Measurements from ENCODE around the gene TRMT10A.
"Not testable (repeated sequence)": the region's sequence is repeated elsewhere in the genome, so short reads cannot be mapped to it uniquely, and the experiment has no call there.

The TRMT10A gene

GRCh38 chr4:99552872-99553271 lies 11.0 kb downstream of the TRMT10A start:
- DNase-seq (ENCODE audit: low read depth), result no peak

- no peak for DNase-seq (ENCODE audit: low read depth)
Observed at GRCh38 chr4:99540277-99540939, 23.4 kb downstream of the TRMT10A start.

- no peak for DNase-seq (ENCODE audit: low read depth)
Observed at GRCh38 chr4:99537674-99538073, 26.2 kb downstream of the TRMT10A start.

GRCh38 chr4:99536848-99537247 lies 27.0 kb downstream of the TRMT10A start:
- no peak for DNase-seq (ENCODE audit: low read depth)

- DNase-seq (ENCODE audit: low read depth), result no peak
Observed at GRCh38 chr4:99536271-99536670, 27.6 kb downstream of the TRMT10A start.

- not testable (repeated sequence) for DNase-seq (ENCODE audit: low read depth)
Observed at GRCh38 chr4:99534699-99535098, 29.1 kb downstream of the TRMT10A start.

- DNase-seq (ENCODE audit: low read depth), result no peak
Observed at GRCh38 chr4:99529956-99530355, 33.9 kb downstream of the TRMT10A start.

GRCh38 chr4:99529228-99529627 lies 34.6 kb downstream of the TRMT10A start:
- no peak for DNase-seq (ENCODE audit: low read depth)

GRCh38 chr4:99518601-99519295 lies 45.1 kb downstream of the TRMT10A start:
- DNase-seq (ENCODE audit: low read depth), result no peak

GRCh38 chr4:99510721-99511120 lies 53.1 kb downstream of the TRMT10A start, which contains the start of gene C4orf17:
Gene C4orf17, plus strand, starts transcription at chr4:99511021. Its CDS starts 2,061 bp downstream, at chr4:99513082.
- no peak for DNase-seq (ENCODE audit: low read depth)

- DNase-seq (ENCODE audit: low read depth), result peak; percentile 17
Observed at GRCh38 chr4:99507762-99508161, 56.1 kb downstream of the TRMT10A start.

GRCh38 chr4:99507349-99507748 lies 56.5 kb downstream of the TRMT10A start:
- DNase-seq (ENCODE audit: low read depth), result no peak

GRCh38 chr4:99506781-99507180 lies 57.1 kb downstream of the TRMT10A start:
- DNase-seq (ENCODE audit: low read depth), result no peak

- DNase-seq (ENCODE audit: low read depth), result no peak
Observed at GRCh38 chr4:99504804-99505502, 58.9 kb downstream of the TRMT10A start.
